Motor neuron (in vitro differentiated cells): ENCODE measurements around the gene COMT. TPM values are rescaled to one million over a fixed set of nuclear protein-coding genes. Genes with fewer than 3 reads are reported as not detected.

Source experiments
- ATAC-seq, 8 experiments: fragments of 200-7000 bp; cut with Tn5 transposase; replicated peaks in 6 of 8; 2 replicates each; pipeline ENCODE4 v1.8.0; 2021; ENCODE audit warnings: mild to moderate bottlenecking in 8 of 8, moderate library complexity in 8 of 8
- H3K27ac ChIP-seq, 2 donors: fragments of 250-450 bp; sonication (Bioruptor Pico); 2 replicates each; pipeline ENCODE4 v1.9.0; 2021; ENCODE audit warnings: antibody characterized with exemption in 2 of 2, mild to moderate bottlenecking in 2 of 2, moderate library complexity in 1 of 2
- H3K4me1 ChIP-seq, 2 donors: fragments of 250-450 bp; sonication (Bioruptor Pico); replicated peaks in 1 of 2; 2 replicates each; pipeline ENCODE4 v1.6.1; 2021; ENCODE audit warnings: antibody characterized with exemption in 2 of 2, mild to moderate bottlenecking in 2 of 2, moderate library complexity in 1 of 2
- H3K4me3 ChIP-seq, 5 donors: fragments of 250-450 bp; sonication (Bioruptor Pico); 2 replicates each; pipeline ENCODE4 v1.9.0; 2021; ENCODE audit warnings: antibody characterized with exemption in 5 of 5, mild to moderate bottlenecking in 5 of 5, moderate library complexity in 4 of 5
- WGBS, 10 experiments: fragments of 450-650 bp; shearing (Covaris generic); methylation state at CpG; one replicate each; pipeline ENCODE4 v1.0.0; 2022; 5-methylcytosine and 5-hydroxymethylcytosine counted together
- in situ Hi-C, 9 experiments: fragments of 400-800 bp; cut with MboI; loops; one replicate each; pipeline ENCODE4 v1.15.0; 2021; ENCODE audit warnings: low sequenced_read_pairs in 9 of 9, low pct_unique_long_range_greater_than_20kb in 2 of 9; ENCODE audit not compliant: unreplicated experiment in 9 of 9
- total RNA-seq, 8 experiments: library from RNA; unstranded; fragments of 300-600 nt; gene quantifications; 2 replicates each; pipeline versions ENCODE4 v1.2.3 to v1.2.4, GENCODE V29; 2022

The COMT gene
- total RNA-seq, 8 experiments from 2014 or later = 22.7 to 99.4 (median 40.8) TPM

DNA sequence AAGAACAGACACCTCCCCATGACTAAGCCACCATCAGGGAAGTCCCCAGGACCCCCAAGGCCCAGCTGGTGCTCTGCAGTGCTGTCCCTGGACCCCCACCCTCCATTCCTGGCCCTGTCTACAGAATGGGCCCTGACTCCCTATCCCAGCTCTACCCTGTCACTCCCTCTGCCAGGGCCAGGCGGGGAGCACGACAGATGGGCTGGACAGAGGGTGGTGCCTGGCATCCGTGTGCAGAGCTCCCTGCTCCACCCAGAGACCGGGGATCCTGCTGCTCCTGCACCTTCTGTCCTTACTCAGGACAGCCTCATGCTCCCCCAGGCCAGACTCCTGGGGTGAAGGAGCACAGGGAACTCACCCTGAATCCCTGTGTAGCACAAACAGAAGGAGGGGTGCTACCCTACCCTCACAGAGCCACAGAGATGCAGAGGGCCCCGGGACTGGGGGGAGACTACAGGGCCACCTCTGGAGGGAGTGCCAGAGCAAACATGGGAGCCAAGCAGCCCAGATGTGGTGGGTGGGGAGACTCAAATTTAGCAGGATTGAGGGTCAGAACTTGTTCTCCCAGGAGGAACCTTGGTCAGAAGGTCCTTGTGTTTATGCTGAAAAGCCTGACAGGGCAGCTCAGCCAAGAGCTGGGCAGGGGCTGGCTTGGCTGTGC, 73.1 kb downstream of the COMT start:
- no peak overlapping the region for H3K4me3 ChIP-seq
- 100% methylated on average over 1 of the region's 5 CpGs; no CpG with 5 or more reads in 9 of the 10 experiments for WGBS, 10 experiments
- no peak overlapping the region for H3K27ac ChIP-seq
- H3K4me1 ChIP-seq = peaks cover 22 to 27% of the 10 kb centered on the region in 2 donors
- no peak for ATAC-seq
- in situ Hi-C loops = loop anchor here in 1 of 9 experiments (10.0 kb wide), 1 partner anchor 60 kb away; no protein-coding TSS in a partner anchor

GRCh38 chr22:20015187-20015625, 73.6 kb downstream of the COMT start:
- no peak overlapping the region for H3K27ac ChIP-seq
- ATAC-seq = no peak
- peak overlapping the region in 4 of 5 donors; percentile 54 to 78 (median 70) for H3K4me3 ChIP-seq
- 80 to 100% (median 90%) methylated on average over 1 to 2 of the region's 10 CpGs; no CpG with 5 or more reads in 6 of the 10 experiments for WGBS, 10 experiments
- peaks cover 23 to 27% of the 10 kb centered on the region in 2 donors for H3K4me1 ChIP-seq
- in situ Hi-C loops = loop anchor here in 1 of 9 experiments (10.0 kb wide), 1 partner anchor 60 kb away; no protein-coding TSS in a partner anchor

- in situ Hi-C loops = loop anchor here in 1 of 9 experiments (10.0 kb wide), 1 partner anchor 61 kb away; no protein-coding TSS in a partner anchor
- peak; percentile 2 to 15 (median 6) for ATAC-seq
- H3K27ac ChIP-seq = no peak overlapping the region
- WGBS, 10 experiments = 0 to 4% (median 2%) methylated on average over 2 to 20 of the region's 101 CpGs; no CpG with 5 or more reads in 7 of the 10 experiments
- peaks cover 20 to 23% of the 10 kb centered on the region in 2 donors for H3K4me1 ChIP-seq
- H3K4me3 ChIP-seq = peak overlapping the region; percentile 54 to 78 (median 64)
These were observed 74.6 kb downstream of the COMT start for GRCh38 chr22:20015971-20016733.

DNA sequence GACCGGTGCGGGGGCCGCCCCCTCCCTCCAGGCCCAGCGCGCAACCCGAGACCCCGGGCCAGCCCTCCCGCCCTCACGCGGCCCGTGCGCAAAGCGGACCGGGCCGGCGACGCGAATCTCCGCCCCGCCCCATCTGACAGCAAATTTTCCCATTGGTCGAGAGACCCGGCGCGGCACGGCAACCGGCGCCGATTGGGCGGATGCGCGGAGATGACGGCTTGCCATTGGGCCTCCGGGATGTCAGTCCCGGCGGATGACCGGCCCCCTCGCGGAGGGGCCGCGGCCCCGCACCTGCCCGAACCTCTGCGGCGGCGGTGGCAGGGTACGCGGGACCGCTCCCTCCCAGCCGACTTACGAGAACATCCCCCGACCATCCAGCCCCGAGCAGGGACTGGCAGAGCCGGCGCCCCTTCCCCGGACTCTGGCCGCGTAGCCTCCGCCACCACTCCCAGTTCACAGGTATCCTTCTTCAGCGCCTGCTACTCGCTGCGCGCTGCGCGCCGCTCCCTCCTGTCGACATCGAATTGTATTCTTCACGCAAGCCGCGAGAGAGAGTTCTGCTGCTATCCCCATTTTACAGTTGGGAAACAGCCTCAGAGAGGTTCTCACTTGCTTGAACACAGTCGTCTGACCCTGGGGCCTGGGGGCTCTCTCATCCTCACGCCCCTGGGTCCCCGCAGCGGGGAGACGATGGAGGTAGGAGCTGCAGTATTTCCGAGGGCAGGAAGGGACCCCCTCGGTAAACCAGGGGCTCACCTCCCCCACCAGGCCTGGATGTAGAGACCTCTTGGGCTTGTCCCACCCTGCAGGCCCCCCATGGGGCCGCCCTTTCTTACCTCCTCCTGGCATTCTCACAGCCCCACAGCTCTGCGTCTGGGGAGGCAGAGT, 75.4 kb downstream of the COMT start, which contains the start of gene ARVCF:
ARVCF (minus strand) TSS at position 90 of the 888 bp plus-strand sequence. CDS start 26,029 bp downstream, outside the sequence.
- WGBS, 10 experiments = 0 to 5% (median 1%) methylated on average over 6 to 24 of the region's 79 CpGs; no CpG with 5 or more reads in 5 of the 10 experiments
- in situ Hi-C loops = loop anchor here in 1 of 9 experiments (10.0 kb wide), 1 partner anchor 62 kb away; no protein-coding TSS in a partner anchor
- H3K4me3 ChIP-seq = peak within 1 kb of the TSS; percentile 54 to 78 (median 64)
- H3K4me1 ChIP-seq = peaks cover 19 to 26% of the 10 kb centered on the region in 2 donors
- no peak within 1 kb of the TSS for H3K27ac ChIP-seq
- ATAC-seq = peak; percentile 54 to 73 (median 63)

DNA sequence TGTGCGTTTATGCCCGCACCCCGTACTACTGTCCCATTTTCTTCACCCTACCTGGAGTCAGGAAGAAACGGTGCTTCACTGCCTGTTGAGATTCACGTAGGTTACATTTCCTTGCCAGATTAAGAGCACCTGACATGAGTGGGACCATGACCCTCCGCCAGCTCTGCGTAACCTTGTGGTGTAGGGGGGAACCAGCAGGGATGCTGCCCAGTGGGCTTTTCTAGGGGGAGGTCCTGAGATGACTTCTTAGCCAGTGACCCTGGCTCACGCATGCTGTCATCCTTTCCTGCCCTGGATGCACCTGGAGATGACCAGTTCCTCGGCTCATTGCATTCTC, 76.0 kb downstream of the COMT start:
- in situ Hi-C loops = loop anchor here in 1 of 9 experiments (10.0 kb wide), 1 partner anchor 63 kb away; no protein-coding TSS in a partner anchor
- Histone ChIP-seq H3K27ac (no peak overlapping the region), H3K4me1 (peaks cover 21 to 32% of the 10 kb centered on the region in 2 donors), H3K4me3 (peak overlapping the region; percentile 54 to 78 (median 64))
- 29 to 100% (median 63%) methylated on average over 1 to 5 of the region's 9 CpGs; no CpG with 5 or more reads in 6 of the 10 experiments for WGBS, 10 experiments
- ATAC-seq = no peak

GRCh38 chr22:20018001-20018400, 76.4 kb downstream of the COMT start:
- peaks cover 19 to 30% of the 10 kb centered on the region in 2 donors for H3K4me1 ChIP-seq

More at GRCh38 chr22:20018001-20018400, 76.4 kb downstream of the COMT start:
- WGBS, 10 experiments = 20 to 83% (median 40%) methylated on average over 1 to 2 of the region's 5 CpGs; no CpG with 5 or more reads in 5 of the 10 experiments
- Histone ChIP-seq H3K4me3 (no peak overlapping the region), H3K27ac (no peak overlapping the region)
- in situ Hi-C loops = loop anchor here in 1 of 9 experiments (10.0 kb wide), 1 partner anchor 63 kb away; no protein-coding TSS in a partner anchor
- ATAC-seq = no peak

Other genes with a start within 250 kb of the COMT start
- gene SEPTIN5, start 227.3 kb upstream of the COMT start, total RNA-seq = 10 to 100 TPM; 10.4 to 70.3 (median 46.3) TPM
- 1 to 10 TPM in 7 of 8 experiments, not detected in 1; 2.0 to 7.4 (median 3.5) TPM for gene GP1BB, start 218.2 kb upstream of the COMT start, total RNA-seq
- gene TBX1, start 181.0 kb upstream of the COMT start, total RNA-seq = 1 to 10 TPM in 2 of 8 experiments, under 1 TPM in 5, not detected in 1; 0.23 to 1.9 (median 0.57) TPM
- 1 to 10 TPM; 5.6 to 7.2 (median 6.4) TPM for gene GNB1L, start 86.9 kb upstream of the COMT start, total RNA-seq
- gene RTL10, start 86.9 kb upstream of the COMT start, total RNA-seq = 10 to 100 TPM; 10.5 to 13.9 (median 12.6) TPM
- gene TXNRD2, start within 50 bp of the COMT start, total RNA-seq = 10 to 100 TPM in 4 of 8 experiments, 1 to 10 TPM in 4; 2.4 to 33.9 (median 9.9) TPM
- 10 to 100 TPM in 7 of 8 experiments, 1 to 10 TPM in 1; 9.5 to 49.9 (median 39.2) TPM for gene ARVCF, start 75.1 kb downstream of the COMT start, total RNA-seq
- gene TANGO2, start 79.3 kb downstream of the COMT start, total RNA-seq = 10 to 100 TPM in 5 of 8 experiments, 1 to 10 TPM in 3; 5.4 to 36.3 (median 14.5) TPM
- gene DGCR8, start 138.5 kb downstream of the COMT start, total RNA-seq = 10 to 100 TPM; 10.9 to 51.6 (median 20.2) TPM
- 100 to 1,000 TPM; 105 to 282 (median 143) TPM for gene RANBP1, start 174.3 kb downstream of the COMT start, total RNA-seq
- gene TRMT2A, start 175.5 kb downstream of the COMT start, total RNA-seq = 10 to 100 TPM; 25.7 to 71.2 (median 50.0) TPM
- 10 to 100 TPM in 3 of 8 experiments, 1 to 10 TPM in 5; 4.5 to 34.5 (median 8.9) TPM for gene ZDHHC8, start 190.0 kb downstream of the COMT start, total RNA-seq
- 1 to 10 TPM in 4 of 8 experiments, under 1 TPM in 3, not detected in 1; 0.56 to 7.6 (median 1.2) TPM for gene CCDC188, start 209.3 kb downstream of the COMT start, total RNA-seq